Heart right ventricle (tissue), 16 donors: Measurements from ENCODE around the gene EFNA5. TPM values are rescaled to one million over a fixed set of nuclear protein-coding genes. Genes with fewer than 3 reads are reported as not detected.

Experiments
- ATAC-seq, 8 donors: fragments of 200-7000 bp; cut with Tn5 transposase; one replicate each; pipeline ENCODE4 v1.9.1; 2020; ENCODE audit warnings: mild to moderate bottlenecking in 8 of 8, moderate library complexity in 8 of 8, moderate number of reproducible peaks in 1 of 8
- DNase-seq, 2 donors: peaks; one replicate each; pipeline ENCODE4 v3.0.0-alpha.2; 2020
- H3K27ac ChIP-seq, 10 donors: fragments of 200-600 bp; sonication (generic) in 2 of 10; one replicate each; pipeline versions ENCODE4 v1.5.0 to v1.8.0; 2020 to 2022; ENCODE audit warnings: mild to moderate bottlenecking in 3 of 10
- H3K27me3 ChIP-seq, 7 donors: fragments of 200-600 bp; one replicate each; pipeline ENCODE4 v1.8.0; 2021 to 2022; ENCODE audit warnings: mild to moderate bottlenecking in 2 of 7
- H3K36me3 ChIP-seq, 9 donors: fragments of 200-600 bp; sonication (generic) in 1 of 9; one replicate each; pipeline versions ENCODE4 v1.5.0 to v1.8.0; 2020 to 2022; ENCODE audit warnings: mild to moderate bottlenecking in 2 of 9
- H3K4me1 ChIP-seq, 9 donors: fragments of 200-600 bp; sonication (generic) in 1 of 9; one replicate each; pipeline versions ENCODE4 v1.5.0 to v1.8.0; 2020 to 2022; ENCODE audit warnings: mild to moderate bottlenecking in 4 of 9
- H3K4me3 ChIP-seq, 10 donors: fragments of 200-600 bp; sonication (generic) in 2 of 10; one replicate each; pipeline versions ENCODE4 v1.5.0 to v1.8.0; 2020 to 2022; ENCODE audit warnings: mild to moderate bottlenecking in 7 of 10, moderate library complexity in 2 of 10
- H3K9me3 ChIP-seq, 11 donors: fragments of 200-600 bp in 10 of 11; sonication (generic) in 2 of 11; one replicate each; pipeline versions ENCODE4 v1.5.0 to v1.8.0; 2013 to 2022; ENCODE audit warnings: mild to moderate bottlenecking in 2 of 11, control low read depth in 1 of 11, moderate library complexity in 1 of 11
- WGBS, 2 donors: extraction: QIAGEN DNeasy Blood & Tissue Kit; methylation state at CpG; one replicate each; pipeline ENCODE4 v1.1.7; 2013; ENCODE audit warnings: inconsistent platforms in 1 of 2; 5-methylcytosine and 5-hydroxymethylcytosine counted together
- intact Hi-C, 10 donors: fragments of 100-400 bp; cut with DNase I; formaldehyde crosslinking; loops; one replicate each; pipeline versions ENCODE4 v1.11.1 to v1.14.2; 2022
- polyA plus RNA-seq, 2 donors: library from polyadenylated mRNA; stranded (reverse); fragments of 200-250 nt; gene quantifications; one replicate each; pipeline ENCODE4 v1.2.3, GENCODE V29; 2013
- total RNA-seq, 10 donors: library from RNA; stranded (reverse); fragmentation: NEBNext Ultra II Directional in 3 of 10; extraction: Animal tissue kit (Norgen Biotek cat#: 25700) in 3 of 10; gene quantifications; one replicate each; pipeline versions ENCODE4 v1.2.1 to v1.2.4, GENCODE V29; 2021 to 2023
- TF ChIP-seq, protein P1 (sequence below), 9 donors: fragments of 200-600 bp; sonication (generic) in 2 of 9; IDR thresholded peaks; one replicate each; pipeline versions ENCODE4 v1.5.0 to v1.8.0; 2021 to 2022; ENCODE audit warnings: antibody characterized with exemption in 9 of 9, mild to moderate bottlenecking in 5 of 9, moderate library complexity in 1 of 9
- donor health status: Arrhythmogenic right ventricular cardiomyopathy.
- donor health status: ischemic (EF 13 %, LVEDD 7.1; RV severe dilation, severe dysfunction).
- donor health status: healthy with polysubstance abuse.
- donor health status: DM: no; HTN: yes; CAD: no.
- donor health status: DM: no; HTN: no; CAD: no.
- donor health status: ischemic (EF 25% LVEDD 6.9; RV normal size, moderate dysfunction).
- donor health status: ischemic (EF 25% LVEDD 5.7; RV mildly dilated, moderate dysfunction).
- donor health status: healthy.
- donor health status: DM: yes; HTN: yes; CAD: no.
- donor health status: Ischemic cardiomyopathy.
- donor health status: ischemic (EF 35%, LVEDD 5.7; RV mildly dilated, moderate dysfunction).
- donor health status: nonischemic (EF 11% LVEDD 7.7; RV severe dilation, severe dysfunction).
- donor health status: DM: yes; HTN: yes; CAD: no.
- donor health status: PGD.
- donor health status: ischemic (EF 29% LVEDD 5.4; RV normal size, mild dysfunction).
- donor health status: nonischemic (EF 23%, LVEDD 6.1; RV moderate dilation, normal function).

Gene EFNA5
- total and polyA plus RNA-seq, 12 donors: 6.9 to 49.4 (median 33.9) TPM

DNA sequence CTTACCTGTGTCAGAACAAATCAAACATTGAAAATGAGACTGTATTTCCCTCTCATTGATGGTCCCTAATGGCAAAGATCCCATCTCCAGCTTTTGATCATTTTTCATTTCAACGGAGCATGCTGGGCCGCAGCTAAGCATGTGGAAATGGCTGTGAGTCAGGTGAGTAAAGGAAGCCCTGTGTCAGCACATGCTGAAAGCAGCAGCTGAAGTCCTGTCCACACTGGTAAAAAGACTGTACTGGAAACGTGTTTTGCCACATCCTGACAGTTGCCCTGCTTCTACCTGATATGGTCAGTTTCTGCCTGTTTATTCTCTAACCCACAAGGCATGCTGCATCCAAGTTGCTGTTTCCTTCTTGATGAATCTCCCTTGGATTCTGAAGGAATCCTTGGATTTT lies 330.1 kb downstream of the EFNA5 start:
- Histone ChIP-seq H3K27ac (no peak overlapping the region), H3K36me3 (no peaks in the 10 kb centered on the region), H3K4me3 (no peak overlapping the region), H3K27me3 (no peaks in the 10 kb centered on the region), H3K4me1 (no peaks in the 10 kb centered on the region), H3K9me3 (peaks cover 0 to 19% (median 8%) of the 10 kb centered on the region in 11 donors)
- intact Hi-C loops: no loop called here
- DNase-seq (no peak), ATAC-seq (no peak)
- WGBS, 2 donors: 73 to 77% methylated on average over 3 of the region's 3 CpGs
- TF ChIP-seq, protein P1, sequence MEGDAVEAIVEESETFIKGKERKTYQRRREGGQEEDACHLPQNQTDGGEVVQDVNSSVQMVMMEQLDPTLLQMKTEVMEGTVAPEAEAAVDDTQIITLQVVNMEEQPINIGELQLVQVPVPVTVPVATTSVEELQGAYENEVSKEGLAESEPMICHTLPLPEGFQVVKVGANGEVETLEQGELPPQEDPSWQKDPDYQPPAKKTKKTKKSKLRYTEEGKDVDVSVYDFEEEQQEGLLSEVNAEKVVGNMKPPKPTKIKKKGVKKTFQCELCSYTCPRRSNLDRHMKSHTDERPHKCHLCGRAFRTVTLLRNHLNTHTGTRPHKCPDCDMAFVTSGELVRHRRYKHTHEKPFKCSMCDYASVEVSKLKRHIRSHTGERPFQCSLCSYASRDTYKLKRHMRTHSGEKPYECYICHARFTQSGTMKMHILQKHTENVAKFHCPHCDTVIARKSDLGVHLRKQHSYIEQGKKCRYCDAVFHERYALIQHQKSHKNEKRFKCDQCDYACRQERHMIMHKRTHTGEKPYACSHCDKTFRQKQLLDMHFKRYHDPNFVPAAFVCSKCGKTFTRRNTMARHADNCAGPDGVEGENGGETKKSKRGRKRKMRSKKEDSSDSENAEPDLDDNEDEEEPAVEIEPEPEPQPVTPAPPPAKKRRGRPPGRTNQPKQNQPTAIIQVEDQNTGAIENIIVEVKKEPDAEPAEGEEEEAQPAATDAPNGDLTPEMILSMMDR (IDR thresholded peaks at IDR 0.05): no peak

DNA sequence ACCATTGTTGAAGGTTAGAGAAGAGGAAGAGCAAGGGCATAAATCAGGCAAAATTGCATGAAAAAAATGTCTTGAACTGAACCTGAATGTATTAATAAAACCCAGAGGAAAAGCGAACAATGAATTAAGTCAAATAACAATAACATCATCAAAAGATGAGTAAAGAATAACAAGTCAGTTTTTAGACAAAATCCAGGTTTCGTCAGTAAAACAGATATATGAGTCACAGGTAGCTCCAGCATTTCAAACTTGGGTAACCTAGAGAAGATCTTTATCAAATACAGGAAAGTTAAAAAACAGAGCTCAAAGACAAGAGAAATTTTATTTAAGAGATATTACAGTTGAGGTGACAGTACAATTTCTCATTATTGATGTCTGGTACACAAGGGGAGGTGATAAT lies 332.4 kb downstream of the EFNA5 start:
- TF ChIP-seq, protein P1 (IDR thresholded peaks at IDR 0.05): no peak
- no peak overlapping the region for H3K4me3 ChIP-seq

DNA sequence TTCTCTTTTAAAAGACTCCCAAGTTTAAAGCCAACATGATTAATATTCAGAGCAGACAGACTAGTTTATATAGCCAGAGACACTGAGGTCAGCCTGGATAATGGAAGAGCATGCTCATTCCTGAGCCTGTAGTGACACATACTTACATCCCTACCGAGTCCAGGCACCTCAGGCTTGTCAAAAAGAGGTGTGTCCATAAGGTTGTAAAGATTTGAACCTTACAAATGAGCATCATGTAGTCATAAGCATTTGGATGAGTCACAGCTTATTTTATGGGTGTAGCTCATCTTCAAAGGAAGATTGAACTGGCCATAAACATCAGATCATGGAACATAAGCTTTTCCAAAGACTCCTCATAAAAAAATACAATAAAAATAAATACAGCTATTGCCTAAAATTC lies 333.5 kb downstream of the EFNA5 start:
- no peak overlapping the region for H3K27ac ChIP-seq
- ATAC-seq (no peak), DNase-seq (no peak)
- H3K9me3 ChIP-seq: no peaks in the 10 kb centered on the region
- no peak overlapping the region for H3K4me3 ChIP-seq
- H3K27me3 ChIP-seq: no peaks in the 10 kb centered on the region
- intact Hi-C loops: no loop called here
- TF ChIP-seq, protein P1 (IDR thresholded peaks at IDR 0.05): no peak
- no peaks in the 10 kb centered on the region for H3K36me3 ChIP-seq
- H3K4me1 ChIP-seq: no peaks in the 10 kb centered on the region
- WGBS, 2 donors: 55 to 61% methylated on average over 1 of the region's 1 CpG

More for the DNA sequence above, 332.4 kb downstream of the EFNA5 start:
- intact Hi-C loops: no loop called here
- DNase-seq (no peak), ATAC-seq (no peak)
- H3K36me3 ChIP-seq: no peaks in the 10 kb centered on the region
- H3K9me3 ChIP-seq: no peaks in the 10 kb centered on the region
- H3K27ac ChIP-seq: no peak overlapping the region
- H3K4me1 ChIP-seq: no peaks in the 10 kb centered on the region
- H3K27me3 ChIP-seq: no peaks in the 10 kb centered on the region
- 92 to 93% methylated on average over 2 of the region's 2 CpGs for WGBS, 2 donors

DNA sequence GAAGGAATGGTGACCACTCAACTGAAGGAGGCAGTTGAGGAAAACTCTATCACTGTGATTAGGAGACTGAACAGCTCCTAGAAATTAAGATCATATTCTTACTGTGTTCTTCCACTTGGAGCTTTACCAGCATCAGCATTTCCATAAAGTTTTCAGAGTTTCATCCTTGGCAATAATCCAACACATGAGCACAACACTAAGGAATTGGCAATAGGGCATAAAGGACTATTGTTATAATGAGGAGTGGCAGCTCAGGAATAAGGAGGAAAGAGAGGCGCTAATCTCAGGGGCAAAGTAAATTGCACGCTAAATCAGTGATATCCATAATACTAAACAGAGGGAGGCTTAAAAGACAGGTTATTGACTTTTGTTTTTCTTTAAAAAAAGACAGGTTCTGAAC lies 338.9 kb downstream of the EFNA5 start:
- Histone ChIP-seq H3K4me3 (no peak overlapping the region), H3K36me3 (no peaks in the 10 kb centered on the region), H3K27me3 (no peaks in the 10 kb centered on the region), H3K27ac (no peak overlapping the region), H3K4me1 (no peaks in the 10 kb centered on the region), H3K9me3 (no peaks in the 10 kb centered on the region)
- 62 to 64% methylated on average over 2 of the region's 2 CpGs for WGBS, 2 donors
- ATAC-seq (no peak), DNase-seq (no peak)
- intact Hi-C loops: no loop called here
- TF ChIP-seq, protein P1 (IDR thresholded peaks at IDR 0.05): no peak
